Ascending aorta (tissue), 2 donors: ENCODE results near the gene KIRREL3. TPM values are rescaled to one million over a fixed set of nuclear protein-coding genes. Genes with fewer than 3 reads are reported as not detected.

Experiments used
- DNase-seq, 2 donors: peaks; one replicate each; pipeline ENCODE4 v3.0.0-alpha.2; 2019; ENCODE audit warnings: low spot score in 2 of 2
- H3K27ac ChIP-seq, 2 donors: fragments of 200-600 bp; sonication (generic); one replicate each; pipeline ENCODE4 v1.5.1; 2016 to 2017; ENCODE audit warnings: mild to moderate bottlenecking in 1 of 2
- H3K27me3 ChIP-seq: fragments of 200-600 bp; sonication (generic); one replicate; pipeline ENCODE4 v1.5.1; 2017
- H3K36me3 ChIP-seq, 2 donors: fragments of 200-600 bp; sonication (generic); one replicate each; pipeline ENCODE4 v1.5.1; 2016
- H3K4me1 ChIP-seq, 2 donors: fragments of 200-600 bp; sonication (generic); one replicate each; pipeline ENCODE4 v1.5.1; 2016 to 2017; ENCODE audit warnings: mild to moderate bottlenecking in 1 of 2
- H3K4me3 ChIP-seq, 2 donors: fragments of 200-600 bp; sonication (generic); one replicate each; pipeline ENCODE4 v1.5.1; 2016 to 2017; ENCODE audit warnings: mild to moderate bottlenecking in 1 of 2
- H3K9me3 ChIP-seq, 2 donors: fragments of 200-600 bp; sonication (generic); one replicate each; pipeline ENCODE4 v1.5.1; 2016
- CTCF ChIP-seq, 3 experiments: fragments of 200-600 bp in 2 of 3; fragments of 450-650 bp in 1 of 3; sonication (generic) in 2 of 3; IDR thresholded peaks; one replicate each; pipeline ENCODE4 v1.5.1; 2016 to 2019; ENCODE audit warnings: antibody characterized with exemption in 3 of 3, mild to moderate bottlenecking in 1 of 3, moderate library complexity in 1 of 3
- intact Hi-C: fragments of 100-400 bp; cut with DNase I; formaldehyde crosslinking; loops from one replicate; pipeline ENCODE4 v1.15.1; 2023
- total RNA-seq: library from RNA; depleted of rRNA; stranded (reverse); fragments of >200 nt; gene quantifications from one replicate; pipeline ENCODE4 v1.1.0, GENCODE V29; 2016

The KIRREL3 gene
- total RNA-seq, 1 donor from 2014 or later: not detected

GRCh38 chr11:126460417-126461095 lies 540.0 kb downstream of the KIRREL3 start:
- no peak overlapping the region for H3K4me3 ChIP-seq
- no peaks in the 10 kb centered on the region for H3K9me3 ChIP-seq
- no peak overlapping the region for H3K27ac ChIP-seq
- no peak for DNase-seq
- no peaks in the 10 kb centered on the region for H3K36me3 ChIP-seq
- no peaks in the 10 kb centered on the region for H3K4me1 ChIP-seq
- intact Hi-C loops: no loop called here
- no peaks in the 10 kb centered on the region for H3K27me3 ChIP-seq
- no peak for TF ChIP-seq CTCF (IDR thresholded peaks at IDR 0.05)

- Histone ChIP-seq H3K9me3 (no peaks in the 10 kb centered on the region), H3K4me1 (no peaks in the 10 kb centered on the region), H3K27ac (no peak overlapping the region), H3K36me3 (no peaks in the 10 kb centered on the region), H3K4me3 (no peak overlapping the region), H3K27me3 (no peaks in the 10 kb centered on the region)
- no peak for DNase-seq
- TF ChIP-seq CTCF (IDR thresholded peaks at IDR 0.05): no peak
- intact Hi-C loops: no loop called here
Measured at GRCh38 chr11:126459691-126460281, 540.8 kb downstream of the KIRREL3 start.

- intact Hi-C loops: no loop called here
Measured at GRCh38 chr11:126457817-126458216, 542.8 kb downstream of the KIRREL3 start.

GRCh38 chr11:126456783-126457542 lies 543.6 kb downstream of the KIRREL3 start:
- Histone ChIP-seq H3K4me3 (no peak overlapping the region), H3K4me1 (no peaks in the 10 kb centered on the region), H3K9me3 (no peaks in the 10 kb centered on the region), H3K36me3 (no peaks in the 10 kb centered on the region), H3K27me3 (no peaks in the 10 kb centered on the region), H3K27ac (no peak overlapping the region)
- no peak for DNase-seq
- no peak for TF ChIP-seq CTCF (IDR thresholded peaks at IDR 0.05)
- intact Hi-C loops: no loop called here

More at GRCh38 chr11:126457817-126458216, 542.8 kb downstream of the KIRREL3 start:
- Histone ChIP-seq H3K4me1 (no peaks in the 10 kb centered on the region), H3K4me3 (no peak overlapping the region), H3K36me3 (no peaks in the 10 kb centered on the region), H3K9me3 (no peaks in the 10 kb centered on the region), H3K27ac (no peak overlapping the region), H3K27me3 (no peaks in the 10 kb centered on the region)
- no peak for DNase-seq
- no peak for TF ChIP-seq CTCF (IDR thresholded peaks at IDR 0.05)

GRCh38 chr11:126456089-126456488 lies 544.5 kb downstream of the KIRREL3 start:
- Histone ChIP-seq H3K27ac (no peak overlapping the region), H3K27me3 (no peaks in the 10 kb centered on the region), H3K4me1 (no peaks in the 10 kb centered on the region), H3K4me3 (no peak overlapping the region), H3K36me3 (no peaks in the 10 kb centered on the region), H3K9me3 (no peaks in the 10 kb centered on the region)
- no peak for TF ChIP-seq CTCF (IDR thresholded peaks at IDR 0.05)
- intact Hi-C loops: no loop called here
- DNase-seq: no peak
